Body of pancreas (tissue), 4 donors: ENCODE data around the gene VWCE. TPM values are rescaled to one million over a fixed set of nuclear protein-coding genes. Genes with fewer than 3 reads are reported as not detected.
"Not testable (repeated sequence)": the region's sequence is repeated elsewhere in the genome, so short reads cannot be mapped to it uniquely, and the experiment has no call there.

Experiments used
- ATAC-seq: fragments of 150-250 bp; one replicate; pipeline ENCODE4 v1.9.1; 2016
- DNase-seq, 4 donors: peaks; one replicate each; pipeline ENCODE4 v3.0.0-alpha.2; 2019
- H3K27ac ChIP-seq, 4 donors: fragments of 200-600 bp; sonication (generic); 1 replicate in 3 of 4; 2 replicates in 1 of 4; pipeline versions ENCODE4 v1.5.1 to v1.6.1; 2016 to 2019; ENCODE audit warnings: mild to moderate bottlenecking in 1 of 4, mixed read lengths in 1 of 4, moderate library complexity in 1 of 4
- H3K27me3 ChIP-seq, 2 donors: fragments of 200-600 bp; sonication (generic); one replicate each; pipeline ENCODE4 v1.6.0; 2016; ENCODE audit warnings: mild to moderate bottlenecking in 1 of 2
- H3K36me3 ChIP-seq, 2 donors: fragments of 200-600 bp; sonication (generic); replicated peaks in 1 of 2; 2 replicates each; pipeline ENCODE4 v1.5.1; 2016; ENCODE audit warnings: low read depth in 2 of 2; ENCODE audit not compliant: insufficient read depth in 1 of 2
- H3K4me1 ChIP-seq: fragments of 200-600 bp; sonication (generic); one replicate; pipeline ENCODE4 v1.6.0; 2016
- H3K4me3 ChIP-seq, 2 donors: fragments of 200-600 bp; sonication (generic); 1 replicate in 1 of 2; 2 replicates in 1 of 2; pipeline ENCODE4 v1.5.1; 2016 to 2019
- H3K9me3 ChIP-seq, 3 donors: fragments of 200-600 bp; sonication (generic); 1 replicate in 2 of 3; 2 replicates in 1 of 3; pipeline ENCODE4 v1.5.1; 2016
- WGBS, 2 donors: methylation state at CpG; one replicate each; pipeline ENCODE4 v1.1.5; 2017; 5-methylcytosine and 5-hydroxymethylcytosine counted together
- intact Hi-C: fragments of 100-400 bp; cut with DNase I; formaldehyde crosslinking; loops from one replicate; pipeline ENCODE4 v1.15.1; 2023
- total RNA-seq, 2 donors: library from RNA; depleted of rRNA; stranded (reverse); fragments of >200 nt; gene quantifications; one replicate each; pipeline ENCODE4 v1.1.0, GENCODE V29; 2016

Gene VWCE
- total RNA-seq, 2 donors from 2014 or later, result 4.3 TPM; not detected in 1

DNA sequence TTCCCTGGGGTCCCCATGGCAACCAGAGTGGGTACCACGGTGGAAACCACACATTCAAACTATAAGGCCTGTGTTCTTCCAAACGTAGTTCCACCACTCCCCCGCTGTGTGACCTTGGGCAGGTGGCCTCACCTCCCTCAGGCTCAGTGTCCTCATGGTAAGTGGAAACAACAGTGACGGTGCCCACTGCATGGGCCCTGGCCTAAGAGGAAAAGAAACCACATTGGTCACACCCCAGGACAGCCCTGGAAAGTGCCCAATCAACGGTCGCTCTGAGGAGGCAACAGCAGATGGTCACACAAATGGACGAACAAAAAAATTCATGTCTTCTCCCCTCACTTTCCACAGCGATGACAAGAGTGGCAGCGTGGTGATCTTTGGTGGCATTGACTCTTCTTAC, 47.0 kb downstream of the VWCE start:
- WGBS, 2 donors, result 71 to 72% methylated on average over 7 to 9 of the region's 9 CpGs
- intact Hi-C loops, H3K36me3 ChIP-seq: not testable (repeated sequence)

DNA sequence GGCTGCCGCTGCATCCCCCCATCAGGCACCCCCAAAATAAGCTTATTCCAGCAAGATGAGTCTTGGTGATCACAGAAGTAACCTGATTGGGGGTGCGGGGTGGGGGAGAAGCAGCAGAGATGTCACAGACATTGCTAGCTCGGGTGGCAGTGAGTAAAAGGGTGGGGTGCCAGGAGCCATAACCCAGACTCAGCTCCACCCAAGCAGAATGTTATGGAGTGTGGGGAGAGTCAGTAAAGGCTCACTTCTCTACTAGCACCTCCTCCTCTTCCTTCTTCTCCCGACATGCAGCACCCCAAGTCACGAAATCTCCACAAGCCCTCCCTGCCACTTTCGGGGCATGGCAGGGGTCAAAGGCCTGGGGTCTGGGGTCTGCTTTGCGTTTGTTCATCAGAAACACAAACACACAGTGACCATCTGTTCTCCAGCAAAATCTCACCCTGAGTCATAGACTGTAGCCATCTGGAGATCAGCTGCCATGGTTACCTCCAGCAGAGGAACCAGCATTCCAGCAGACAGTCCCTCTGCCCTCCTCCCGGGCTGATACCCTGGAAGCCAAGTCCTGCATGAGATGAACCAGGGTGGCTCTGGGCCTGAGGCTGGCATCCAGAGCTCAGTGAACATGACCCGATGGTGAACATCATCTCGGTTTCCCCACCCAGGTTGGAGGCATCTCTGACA, 49.7 kb downstream of the VWCE start:
- H3K27me3 ChIP-seq, intact Hi-C loops, DNase-seq, H3K4me1 ChIP-seq, ATAC-seq, H3K4me3 ChIP-seq, H3K27ac ChIP-seq, H3K36me3 ChIP-seq, H3K9me3 ChIP-seq: not testable (repeated sequence)
- no CpG with 5 or more reads among the region's 10 CpGs for WGBS, 2 donors

More for the DNA sequence above, 47.0 kb downstream of the VWCE start:
- ATAC-seq, DNase-seq, H3K27ac ChIP-seq, H3K27me3 ChIP-seq, H3K4me1 ChIP-seq, H3K4me3 ChIP-seq, H3K9me3 ChIP-seq: not testable (repeated sequence)

DNA sequence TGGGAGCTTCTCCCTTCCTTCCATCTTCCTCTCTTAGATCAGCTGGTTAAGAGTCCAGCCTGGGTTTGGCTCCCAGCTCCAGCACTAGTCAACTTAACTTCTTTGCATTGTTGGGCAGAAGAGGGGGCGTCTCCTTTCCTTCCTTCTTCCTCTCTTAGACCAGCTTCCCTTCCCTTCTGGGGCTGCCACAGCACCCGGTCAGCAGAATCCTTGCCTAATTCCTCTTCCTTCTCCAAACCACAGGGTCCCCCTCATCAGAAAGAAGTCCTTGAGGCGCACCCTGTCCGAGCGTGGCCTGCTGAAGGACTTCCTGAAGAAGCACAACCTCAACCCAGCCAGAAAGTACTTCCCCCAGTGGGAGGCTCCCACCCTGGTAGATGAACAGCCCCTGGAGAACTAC, 53.6 kb downstream of the VWCE start:
- H3K27ac ChIP-seq, H3K36me3 ChIP-seq, H3K4me1 ChIP-seq, intact Hi-C loops, DNase-seq, H3K27me3 ChIP-seq, H3K9me3 ChIP-seq, ATAC-seq, H3K4me3 ChIP-seq: not testable (repeated sequence)
- WGBS, 2 donors, result no CpG with 5 or more reads among the region's 5 CpGs

DNA sequence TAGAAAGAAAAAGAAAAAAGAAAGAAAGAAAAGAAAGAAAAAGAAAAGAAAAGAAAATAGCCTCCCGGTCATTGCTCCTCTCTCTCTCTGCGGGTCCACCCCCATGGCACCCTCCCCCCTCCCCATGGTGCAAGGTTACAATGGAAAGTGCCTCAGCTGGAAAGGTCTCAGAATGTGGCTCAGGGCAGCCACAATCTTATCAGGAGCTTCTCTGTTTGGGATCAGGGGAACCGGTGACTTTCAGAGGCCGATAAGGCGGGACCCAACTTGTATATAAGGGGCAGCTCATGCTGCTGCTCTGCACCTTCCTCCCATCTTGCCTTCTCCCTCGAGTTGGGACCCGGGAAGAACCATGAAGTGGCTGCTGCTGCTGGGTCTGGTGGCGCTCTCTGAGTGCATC, 54.2 kb downstream of the VWCE start, which contains the start of gene PGA5:
TSS of gene PGA5 (plus strand) at position 301 of the 400 bp plus-strand sequence. CDS start at position 353, 52 bp downstream.
- intact Hi-C loops, H3K36me3 ChIP-seq, ATAC-seq, H3K27ac ChIP-seq, H3K4me3 ChIP-seq, H3K4me1 ChIP-seq, H3K27me3 ChIP-seq, DNase-seq, H3K9me3 ChIP-seq: not testable (repeated sequence)
- WGBS, 2 donors, result no CpG with 5 or more reads among the region's 8 CpGs

DNA sequence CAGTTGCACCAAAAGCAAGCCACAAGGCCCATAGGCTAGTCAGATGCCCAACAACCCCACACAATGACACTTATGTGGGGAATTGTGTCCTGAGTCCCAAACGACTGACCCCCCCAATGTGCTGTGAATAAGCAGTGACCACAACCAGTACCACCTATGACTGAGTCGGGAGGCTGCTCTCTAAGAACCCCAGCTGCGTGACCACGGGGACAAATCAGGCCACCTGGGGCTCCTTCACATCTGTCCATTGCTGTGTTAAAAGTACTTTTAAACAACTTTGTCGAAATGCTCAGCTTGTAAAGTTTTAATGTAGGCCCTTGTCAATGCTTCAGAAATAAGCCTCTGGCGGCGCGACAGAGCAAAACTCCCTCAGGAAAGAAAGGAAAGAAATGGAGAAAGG, 54.8 kb downstream of the VWCE start:
- H3K27me3 ChIP-seq, ATAC-seq, H3K36me3 ChIP-seq, H3K4me1 ChIP-seq, DNase-seq, H3K27ac ChIP-seq, H3K4me3 ChIP-seq, H3K9me3 ChIP-seq, intact Hi-C loops: not testable (repeated sequence)
- 63 to 75% methylated on average over 5 to 8 of the region's 8 CpGs for WGBS, 2 donors

DNA sequence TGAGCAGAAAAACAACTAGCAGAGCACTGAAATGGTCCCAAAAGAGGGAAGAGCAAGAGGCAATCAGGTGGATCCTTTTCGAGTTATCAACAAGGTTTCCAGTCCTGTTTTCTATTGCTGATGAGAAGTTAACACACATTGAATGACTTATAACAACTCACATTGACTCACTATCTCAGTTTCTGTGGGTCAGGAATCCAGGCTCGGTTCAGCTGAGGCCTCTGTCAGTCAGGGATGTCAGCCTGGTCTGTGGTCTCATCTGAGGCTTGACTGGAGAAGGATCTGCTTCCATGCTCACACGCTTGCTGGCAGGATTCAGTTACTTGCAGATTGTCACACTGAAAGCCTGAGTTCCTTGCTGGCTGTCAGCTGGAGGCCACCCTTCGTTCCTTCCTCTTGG, 58.0 kb downstream of the VWCE start:
- H3K36me3 ChIP-seq, H3K27ac ChIP-seq, H3K4me1 ChIP-seq, H3K27me3 ChIP-seq, ATAC-seq, H3K4me3 ChIP-seq, DNase-seq, intact Hi-C loops, H3K9me3 ChIP-seq: not testable (repeated sequence)
- WGBS, 2 donors, result no CpG with 5 or more reads among the region's 4 CpGs

DNA sequence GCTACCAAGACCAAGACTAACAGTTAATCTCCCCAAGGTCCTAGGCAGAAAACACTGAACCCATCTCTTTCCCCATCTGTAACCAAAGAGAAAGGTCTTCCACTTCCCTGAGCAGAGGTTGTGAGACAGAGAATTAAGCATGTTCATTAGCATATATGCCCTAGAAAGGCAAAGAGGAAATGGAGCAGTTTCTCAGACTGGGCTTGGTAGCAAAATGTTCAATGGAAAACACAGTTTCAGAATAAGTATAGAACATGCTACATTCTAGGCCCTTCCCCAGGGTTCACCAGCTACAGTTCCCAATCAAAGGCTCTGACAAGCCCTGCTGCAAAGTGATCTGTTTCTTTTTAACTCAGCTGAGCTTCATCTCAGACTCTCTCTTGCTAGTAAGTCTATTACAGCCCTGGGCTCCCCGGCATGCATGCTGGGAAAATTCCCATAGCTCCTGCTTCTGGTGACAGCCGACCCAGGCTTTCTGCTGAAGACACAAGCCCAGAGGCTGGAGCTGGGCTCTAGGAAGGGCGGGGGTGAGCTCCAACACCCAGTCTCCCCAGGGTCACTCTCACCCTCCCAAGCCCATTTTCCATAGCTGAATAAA, 62.5 kb downstream of the VWCE start:
- DNase-seq, H3K27me3 ChIP-seq, H3K9me3 ChIP-seq, ATAC-seq, H3K4me3 ChIP-seq, H3K27ac ChIP-seq, H3K4me1 ChIP-seq, intact Hi-C loops, H3K36me3 ChIP-seq: not testable (repeated sequence)
- WGBS, 2 donors, result no CpG with 5 or more reads among the region's 3 CpGs

DNA sequence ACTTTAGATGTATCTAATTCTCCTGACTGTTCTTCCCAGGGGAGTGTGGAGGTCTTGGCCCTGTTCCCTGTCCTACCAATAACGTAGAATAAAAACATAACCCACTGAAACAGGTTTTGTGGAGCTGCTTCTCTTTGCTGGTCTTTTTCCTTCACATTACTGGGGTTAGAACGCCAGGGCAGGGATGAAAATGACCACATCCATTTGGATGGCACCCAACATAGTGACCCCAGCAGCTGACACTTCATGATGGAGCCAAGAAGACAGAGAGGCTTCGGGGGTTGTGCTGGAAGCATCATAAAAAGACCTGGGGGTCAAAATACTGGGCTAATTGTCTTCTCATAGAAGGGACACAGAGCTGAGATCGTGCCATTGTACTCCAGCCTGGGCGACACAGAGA, 63.5 kb downstream of the VWCE start:
- WGBS, 2 donors, result no CpG with 5 or more reads among the region's 5 CpGs
- ATAC-seq, H3K9me3 ChIP-seq, H3K4me1 ChIP-seq, H3K27me3 ChIP-seq, H3K4me3 ChIP-seq, H3K36me3 ChIP-seq, H3K27ac ChIP-seq, intact Hi-C loops, DNase-seq: not testable (repeated sequence)

DNA sequence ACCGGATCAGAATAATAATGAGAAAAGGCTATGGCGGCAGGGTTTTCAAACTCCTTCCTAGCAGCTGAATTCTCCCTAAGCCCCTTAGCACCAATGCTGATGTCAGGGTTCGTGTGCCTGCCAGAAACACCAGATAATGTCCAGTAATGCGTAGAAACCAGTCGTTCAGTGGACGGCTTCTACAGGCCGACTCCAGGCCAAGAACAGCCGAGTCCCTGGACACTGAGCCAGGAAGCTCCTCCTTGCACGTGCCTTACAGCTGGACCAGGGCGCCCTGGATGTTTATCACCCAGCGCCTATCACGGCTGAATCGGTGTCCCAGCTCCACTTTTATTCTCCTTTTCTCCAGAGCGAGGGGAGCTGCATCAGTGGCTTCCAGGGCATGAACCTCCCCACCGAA, 64.1 kb downstream of the VWCE start:
- H3K27me3 ChIP-seq, H3K27ac ChIP-seq, H3K36me3 ChIP-seq, DNase-seq, intact Hi-C loops, ATAC-seq, H3K9me3 ChIP-seq, H3K4me1 ChIP-seq, H3K4me3 ChIP-seq: not testable (repeated sequence)
- WGBS, 2 donors, result no CpG with 5 or more reads among the region's 15 CpGs

DNA sequence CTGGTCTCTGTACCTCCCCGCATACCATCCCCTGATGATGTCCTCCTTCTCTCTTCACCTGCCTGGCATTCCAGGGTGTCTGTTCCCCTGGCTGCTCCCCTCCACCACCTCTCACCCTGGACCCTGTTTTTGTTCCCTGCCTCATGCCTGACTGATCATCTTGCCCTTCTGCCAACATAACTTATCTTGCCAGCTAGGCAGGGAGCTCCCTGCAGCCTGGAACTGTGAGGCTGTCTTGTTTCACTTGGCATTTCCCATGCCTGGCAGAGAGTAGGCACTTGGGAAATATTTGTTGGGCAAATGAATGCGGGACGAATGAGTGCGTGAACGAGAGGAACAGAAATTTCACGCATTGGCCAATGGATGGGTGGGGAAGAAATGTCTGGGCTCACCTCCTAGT, 65.7 kb downstream of the VWCE start:
- H3K27me3 ChIP-seq, H3K4me1 ChIP-seq, DNase-seq, intact Hi-C loops, H3K27ac ChIP-seq, H3K36me3 ChIP-seq, H3K4me3 ChIP-seq, H3K9me3 ChIP-seq, ATAC-seq: not testable (repeated sequence)
- WGBS, 2 donors, result no CpG with 5 or more reads among the region's 6 CpGs

DNA sequence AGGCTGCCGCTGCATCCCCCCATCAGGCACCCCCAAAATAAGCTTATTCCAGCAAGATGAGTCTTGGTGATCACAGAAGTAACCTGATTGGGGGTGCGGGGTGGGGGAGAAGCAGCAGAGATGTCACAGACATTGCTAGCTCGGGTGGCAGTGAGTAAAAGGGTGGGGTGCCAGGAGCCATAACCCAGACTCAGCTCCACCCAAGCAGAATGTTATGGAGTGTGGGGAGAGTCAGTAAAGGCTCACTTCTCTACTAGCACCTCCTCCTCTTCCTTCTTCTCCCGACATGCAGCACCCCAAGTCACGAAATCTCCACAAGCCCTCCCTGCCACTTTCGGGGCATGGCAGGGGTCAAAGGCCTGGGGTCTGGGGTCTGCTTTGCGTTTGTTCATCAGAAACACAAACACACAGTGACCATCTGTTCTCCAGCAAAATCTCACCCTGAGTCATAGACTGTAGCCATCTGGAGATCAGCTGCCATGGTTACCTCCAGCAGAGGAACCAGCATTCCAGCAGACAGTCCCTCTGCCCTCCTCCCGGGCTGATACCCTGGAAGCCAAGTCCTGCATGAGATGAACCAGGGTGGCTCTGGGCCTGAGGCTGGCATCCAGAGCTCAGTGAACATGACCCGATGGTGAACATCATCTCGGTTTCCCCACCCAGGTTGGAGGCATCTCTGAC, 68.5 kb downstream of the VWCE start:
- DNase-seq, intact Hi-C loops, H3K4me1 ChIP-seq, H3K27me3 ChIP-seq, H3K27ac ChIP-seq, H3K36me3 ChIP-seq, ATAC-seq, H3K4me3 ChIP-seq, H3K9me3 ChIP-seq: not testable (repeated sequence)
- no CpG with 5 or more reads among the region's 10 CpGs for WGBS, 2 donors

DNA sequence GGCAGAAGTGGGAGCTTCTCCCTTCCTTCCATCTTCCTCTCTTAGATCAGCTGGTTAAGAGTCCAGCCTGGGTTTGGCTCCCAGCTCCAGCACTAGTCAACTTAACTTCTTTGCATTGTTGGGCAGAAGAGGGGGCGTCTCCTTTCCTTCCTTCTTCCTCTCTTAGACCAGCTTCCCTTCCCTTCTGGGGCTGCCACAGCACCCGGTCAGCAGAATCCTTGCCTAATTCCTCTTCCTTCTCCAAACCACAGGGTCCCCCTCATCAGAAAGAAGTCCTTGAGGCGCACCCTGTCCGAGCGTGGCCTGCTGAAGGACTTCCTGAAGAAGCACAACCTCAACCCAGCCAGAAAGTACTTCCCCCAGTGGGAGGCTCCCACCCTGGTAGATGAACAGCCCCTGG, 72.4 kb downstream of the VWCE start:
- intact Hi-C loops, H3K4me3 ChIP-seq, H3K9me3 ChIP-seq, H3K27me3 ChIP-seq, H3K36me3 ChIP-seq, H3K4me1 ChIP-seq, DNase-seq, ATAC-seq, H3K27ac ChIP-seq: not testable (repeated sequence)
- no CpG with 5 or more reads among the region's 5 CpGs for WGBS, 2 donors
